ENCODE data around the gene FAM210B. TPM values are rescaled to one million over a fixed set of nuclear protein-coding genes. Genes with fewer than 3 reads are reported as not detected.

Gene FAM210B
- total and polyA plus RNA-seq, 2 experiments from 2014 or later = 15.4 to 16.2 TPM

DNA sequence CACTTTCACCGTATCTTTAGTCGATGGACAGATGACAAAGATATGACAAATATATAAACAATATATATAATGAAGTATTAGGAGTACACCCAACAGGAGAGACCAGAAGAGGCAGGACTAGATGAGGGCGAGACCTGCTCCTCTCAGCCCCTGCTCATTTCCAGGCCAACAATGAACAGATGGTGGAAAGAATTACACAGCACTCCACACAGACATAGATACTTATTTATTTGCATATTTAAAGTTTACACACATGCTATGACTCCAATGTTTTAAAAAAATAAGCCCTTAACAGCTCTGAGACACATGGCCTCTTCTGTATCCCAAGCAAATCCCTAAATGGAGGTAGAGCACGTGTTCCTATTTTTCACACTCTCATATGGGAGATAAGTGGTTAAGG is 10.4 kb downstream of the FAM210B start:
- Mint-ChIP-seq H3K9me3 (no peaks in the 10 kb centered on the region), H3K4me3 (no peak overlapping the region), H3K27me3 (ENCODE audit: insufficient read depth, low read depth, poor library complexity) (peaks cover 4% of the 10 kb centered on the region), H3K27ac (no peak overlapping the region), H3K4me1 (no peaks in the 10 kb centered on the region), H3K36me3 (ENCODE audit: low read depth) (peaks cover 51% of the 10 kb centered on the region)
- no peaks in the 10 kb centered on the region for H3K27me3 ChIP-seq (ENCODE audit: insufficient read depth)
- no peaks in the 10 kb centered on the region for H3K4me1 ChIP-seq (ENCODE audit: insufficient read depth)
- H3K36me3 ChIP-seq (ENCODE audit: insufficient read depth) = peaks cover 24% of the 10 kb centered on the region
- DNase-seq (ENCODE audit: low spot score) = no peak
- no peak overlapping the region for H3K4me2 ChIP-seq
- peaks cover 26% of the 10 kb centered on the region for H4K20me1 ChIP-seq (replicated peaks; ENCODE audit: insufficient read depth)
- peaks cover 25% of the 10 kb centered on the region for H3K79me2 ChIP-seq (replicated peaks; ENCODE audit: insufficient read depth)
- H3F3A ChIP-seq (replicated peaks; ENCODE audit: low read depth) = no peaks in the 10 kb centered on the region; the same call in 1 of the 2 replicates
- H3K9me2 ChIP-seq (ENCODE audit: insufficient read depth) = no peaks in the 10 kb centered on the region
- H2AFZ ChIP-seq = no peak overlapping the region
- no peak for ATAC-seq
- H3K4me3 ChIP-seq = no peak overlapping the region
- TF ChIP-seq ZNF331 (CRISPR knock-in tag; IDR thresholded peaks at IDR 0.05; ENCODE audit: low read depth) (no peak), NANOG (IDR thresholded peaks at IDR 0.05; ENCODE audit: borderline replicate concordance) (no peak), ZNF114 (CRISPR knock-in tag; IDR thresholded peaks at IDR 0.05) (no peak)
- TF ChIP-seq, protein P1, sequence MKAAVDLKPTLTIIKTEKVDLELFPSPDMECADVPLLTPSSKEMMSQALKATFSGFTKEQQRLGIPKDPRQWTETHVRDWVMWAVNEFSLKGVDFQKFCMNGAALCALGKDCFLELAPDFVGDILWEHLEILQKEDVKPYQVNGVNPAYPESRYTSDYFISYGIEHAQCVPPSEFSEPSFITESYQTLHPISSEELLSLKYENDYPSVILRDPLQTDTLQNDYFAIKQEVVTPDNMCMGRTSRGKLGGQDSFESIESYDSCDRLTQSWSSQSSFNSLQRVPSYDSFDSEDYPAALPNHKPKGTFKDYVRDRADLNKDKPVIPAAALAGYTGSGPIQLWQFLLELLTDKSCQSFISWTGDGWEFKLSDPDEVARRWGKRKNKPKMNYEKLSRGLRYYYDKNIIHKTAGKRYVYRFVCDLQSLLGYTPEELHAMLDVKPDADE (IDR thresholded peaks at IDR 0.05) = no peak
- H3K27ac ChIP-seq (ENCODE audit: low read depth) = no peak overlapping the region

DNA sequence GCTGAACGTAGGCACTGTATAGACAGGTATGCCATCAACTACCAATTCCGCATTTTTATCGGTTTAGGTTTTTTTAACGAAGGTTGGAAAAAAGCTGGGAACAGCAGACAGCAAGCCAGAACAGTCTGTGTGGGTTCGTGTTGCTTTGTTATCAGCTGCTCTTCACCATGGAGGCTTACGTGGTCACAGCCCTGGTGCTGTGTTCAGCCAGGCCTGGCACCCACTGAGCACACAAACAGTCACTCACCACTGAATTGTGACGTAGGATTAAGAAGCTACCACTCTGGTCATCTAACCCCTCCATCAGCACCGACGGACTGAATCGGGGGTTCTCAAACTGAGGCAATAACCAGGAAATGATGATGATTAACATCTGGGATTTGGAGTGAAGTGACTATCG is 13.2 kb downstream of the FAM210B start:
- no peak overlapping the region for H3K4me2 ChIP-seq
- peaks cover 39% of the 10 kb centered on the region for H4K20me1 ChIP-seq (replicated peaks; ENCODE audit: insufficient read depth)
- peaks cover 37% of the 10 kb centered on the region for H3K36me3 ChIP-seq (ENCODE audit: insufficient read depth)
- no peak overlapping the region for H3K4me3 Mint-ChIP-seq
- no peak overlapping the region for H3K27ac ChIP-seq (ENCODE audit: low read depth)
- H3K27me3 ChIP-seq (ENCODE audit: insufficient read depth) = no peaks in the 10 kb centered on the region
- H2AFZ ChIP-seq = no peak overlapping the region
- H3K27ac Mint-ChIP-seq = no peak overlapping the region
- no peak overlapping the region for H3K4me3 ChIP-seq
- DNase-seq (ENCODE audit: low spot score) (no peak), ATAC-seq (no peak)
- no peaks in the 10 kb centered on the region for H3K9me2 ChIP-seq (ENCODE audit: insufficient read depth)
- no peaks in the 10 kb centered on the region for H3K9me3 Mint-ChIP-seq
- peaks cover 66% of the 10 kb centered on the region for H3K36me3 Mint-ChIP-seq (ENCODE audit: low read depth)
- H3K4me1 Mint-ChIP-seq = no peaks in the 10 kb centered on the region
- H3K4me1 ChIP-seq (ENCODE audit: insufficient read depth) = no peaks in the 10 kb centered on the region
- peaks cover 53% of the 10 kb centered on the region for H3K79me2 ChIP-seq (replicated peaks; ENCODE audit: insufficient read depth)
- H3F3A ChIP-seq (replicated peaks; ENCODE audit: low read depth) = no peaks in the 10 kb centered on the region; the same call in 1 of the 2 replicates
- peaks cover 4% of the 10 kb centered on the region for H3K27me3 Mint-ChIP-seq (ENCODE audit: insufficient read depth, low read depth, poor library complexity)
- TF ChIP-seq, protein P2, sequence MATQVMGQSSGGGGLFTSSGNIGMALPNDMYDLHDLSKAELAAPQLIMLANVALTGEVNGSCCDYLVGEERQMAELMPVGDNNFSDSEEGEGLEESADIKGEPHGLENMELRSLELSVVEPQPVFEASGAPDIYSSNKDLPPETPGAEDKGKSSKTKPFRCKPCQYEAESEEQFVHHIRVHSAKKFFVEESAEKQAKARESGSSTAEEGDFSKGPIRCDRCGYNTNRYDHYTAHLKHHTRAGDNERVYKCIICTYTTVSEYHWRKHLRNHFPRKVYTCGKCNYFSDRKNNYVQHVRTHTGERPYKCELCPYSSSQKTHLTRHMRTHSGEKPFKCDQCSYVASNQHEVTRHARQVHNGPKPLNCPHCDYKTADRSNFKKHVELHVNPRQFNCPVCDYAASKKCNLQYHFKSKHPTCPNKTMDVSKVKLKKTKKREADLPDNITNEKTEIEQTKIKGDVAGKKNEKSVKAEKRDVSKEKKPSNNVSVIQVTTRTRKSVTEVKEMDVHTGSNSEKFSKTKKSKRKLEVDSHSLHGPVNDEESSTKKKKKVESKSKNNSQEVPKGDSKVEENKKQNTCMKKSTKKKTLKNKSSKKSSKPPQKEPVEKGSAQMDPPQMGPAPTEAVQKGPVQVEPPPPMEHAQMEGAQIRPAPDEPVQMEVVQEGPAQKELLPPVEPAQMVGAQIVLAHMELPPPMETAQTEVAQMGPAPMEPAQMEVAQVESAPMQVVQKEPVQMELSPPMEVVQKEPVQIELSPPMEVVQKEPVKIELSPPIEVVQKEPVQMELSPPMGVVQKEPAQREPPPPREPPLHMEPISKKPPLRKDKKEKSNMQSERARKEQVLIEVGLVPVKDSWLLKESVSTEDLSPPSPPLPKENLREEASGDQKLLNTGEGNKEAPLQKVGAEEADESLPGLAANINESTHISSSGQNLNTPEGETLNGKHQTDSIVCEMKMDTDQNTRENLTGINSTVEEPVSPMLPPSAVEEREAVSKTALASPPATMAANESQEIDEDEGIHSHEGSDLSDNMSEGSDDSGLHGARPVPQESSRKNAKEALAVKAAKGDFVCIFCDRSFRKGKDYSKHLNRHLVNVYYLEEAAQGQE (IDR thresholded peaks at IDR 0.05; ENCODE audit: unreplicated experiment) = no peak
- TF ChIP-seq EZH2 (IDR thresholded peaks at IDR 0.05; ENCODE audit: low read depth, unreplicated experiment) (no peak), ZNF114 (CRISPR knock-in tag; IDR thresholded peaks at IDR 0.05) (no peak), STAT1 (IDR thresholded peaks at IDR 0.05; ENCODE audit: unreplicated experiment) (no peak), NANOG (IDR thresholded peaks at IDR 0.05; ENCODE audit: borderline replicate concordance) (no peak), POLR2AphosphoS5 (IDR thresholded peaks at IDR 0.05; ENCODE audit: low read depth) (no peak), ZNF331 (CRISPR knock-in tag; IDR thresholded peaks at IDR 0.05; ENCODE audit: low read depth) (no peak), EZH2phosphoT487 (IDR thresholded peaks at IDR 0.05; ENCODE audit: unreplicated experiment) (no peak), JUNB (IDR thresholded peaks at IDR 0.05; ENCODE audit: unreplicated experiment) (no peak), CREB1 (CRISPR knock-in tag; IDR thresholded peaks at IDR 0.05; ENCODE audit: low read depth) (no peak)
- TF ChIP-seq, protein P1 (IDR thresholded peaks at IDR 0.05) = no peak
- TF ChIP-seq, protein P3, sequence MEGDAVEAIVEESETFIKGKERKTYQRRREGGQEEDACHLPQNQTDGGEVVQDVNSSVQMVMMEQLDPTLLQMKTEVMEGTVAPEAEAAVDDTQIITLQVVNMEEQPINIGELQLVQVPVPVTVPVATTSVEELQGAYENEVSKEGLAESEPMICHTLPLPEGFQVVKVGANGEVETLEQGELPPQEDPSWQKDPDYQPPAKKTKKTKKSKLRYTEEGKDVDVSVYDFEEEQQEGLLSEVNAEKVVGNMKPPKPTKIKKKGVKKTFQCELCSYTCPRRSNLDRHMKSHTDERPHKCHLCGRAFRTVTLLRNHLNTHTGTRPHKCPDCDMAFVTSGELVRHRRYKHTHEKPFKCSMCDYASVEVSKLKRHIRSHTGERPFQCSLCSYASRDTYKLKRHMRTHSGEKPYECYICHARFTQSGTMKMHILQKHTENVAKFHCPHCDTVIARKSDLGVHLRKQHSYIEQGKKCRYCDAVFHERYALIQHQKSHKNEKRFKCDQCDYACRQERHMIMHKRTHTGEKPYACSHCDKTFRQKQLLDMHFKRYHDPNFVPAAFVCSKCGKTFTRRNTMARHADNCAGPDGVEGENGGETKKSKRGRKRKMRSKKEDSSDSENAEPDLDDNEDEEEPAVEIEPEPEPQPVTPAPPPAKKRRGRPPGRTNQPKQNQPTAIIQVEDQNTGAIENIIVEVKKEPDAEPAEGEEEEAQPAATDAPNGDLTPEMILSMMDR (conservative IDR thresholded peaks at IDR 0.05; ENCODE audit: low read depth in 2 of 2) = no peak
